GM21717 (cell line): ENCODE data around the gene SRGAP1.

Source experiments
- ATAC-seq: cut with Tn5 transposase; IDR thresholded peaks from one replicate; pipeline ENCODE4 v1.9.1; 2021; ENCODE audit warnings: mild to moderate bottlenecking, moderate library complexity; ENCODE audit not compliant: unreplicated experiment

Gene SRGAP1

DNA sequence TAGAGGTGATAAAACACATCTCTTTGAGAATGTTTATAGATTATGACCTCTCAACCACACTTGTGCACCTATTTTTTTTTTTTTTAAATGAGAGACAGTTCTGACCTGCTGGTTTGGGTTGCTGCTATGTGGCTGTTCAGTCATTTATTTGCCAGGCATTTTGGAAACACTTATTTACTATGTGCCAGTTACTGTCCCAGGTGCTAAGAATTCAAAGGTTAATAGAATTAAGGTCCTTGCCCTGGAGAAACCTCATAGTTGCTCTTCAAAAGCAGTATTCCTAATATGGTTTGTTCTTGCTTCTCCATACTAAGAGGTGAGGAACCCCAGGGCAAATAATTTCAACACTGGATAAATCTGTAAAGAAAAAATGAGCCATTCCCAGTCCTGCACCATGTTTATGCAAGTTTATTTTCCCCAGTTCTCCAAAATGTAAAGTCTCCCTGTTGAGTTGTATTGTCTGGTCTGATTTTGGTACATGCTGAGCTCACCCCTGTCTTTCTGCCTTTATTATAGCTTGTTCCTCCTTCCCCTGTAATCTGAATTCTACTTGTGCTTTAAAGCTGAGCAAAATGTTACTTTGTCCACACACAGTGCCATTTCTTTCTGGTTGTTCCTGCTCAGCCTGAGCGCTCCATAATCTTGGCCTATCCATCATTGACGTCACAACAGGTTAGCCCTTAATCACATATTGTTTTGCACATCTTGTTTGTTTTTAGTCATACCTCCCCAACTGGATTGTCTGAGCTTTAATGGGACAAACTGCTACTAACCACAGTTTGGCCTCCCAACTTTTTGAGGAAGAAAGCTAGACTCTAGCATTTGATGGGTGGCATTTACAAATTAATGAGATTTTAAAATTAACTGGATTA, 56.7 kb downstream of the SRGAP1 start:
- no peak for ATAC-seq

GRCh38 chr12:63904653-63905052, 60.2 kb downstream of the SRGAP1 start:
- ATAC-seq: no peak

- ATAC-seq: no peak
These were observed 61.0 kb downstream of the SRGAP1 start for GRCh38 chr12:63905544-63905943.

DNA sequence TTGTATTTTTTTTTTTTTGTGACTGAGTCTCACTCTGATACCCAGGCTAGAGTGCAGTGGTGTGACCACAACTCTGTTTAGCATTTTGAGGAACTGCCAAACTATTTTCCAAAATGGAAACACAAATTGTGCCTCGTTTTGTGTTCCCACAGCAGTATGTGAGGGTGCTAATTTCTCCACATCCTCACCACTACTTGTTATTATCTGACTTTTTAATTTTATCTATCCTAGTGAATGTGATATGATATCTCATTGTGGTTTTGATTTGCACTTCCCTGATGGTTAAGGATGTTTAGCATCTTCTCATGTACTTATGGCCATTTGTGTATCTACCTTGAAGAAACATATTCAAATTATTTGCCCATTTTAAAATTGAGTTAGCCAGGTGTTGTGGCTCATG, 62.4 kb downstream of the SRGAP1 start:
- ATAC-seq: no peak

- ATAC-seq: no peak
These were observed 63.1 kb downstream of the SRGAP1 start for GRCh38 chr12:63907561-63907960.

DNA sequence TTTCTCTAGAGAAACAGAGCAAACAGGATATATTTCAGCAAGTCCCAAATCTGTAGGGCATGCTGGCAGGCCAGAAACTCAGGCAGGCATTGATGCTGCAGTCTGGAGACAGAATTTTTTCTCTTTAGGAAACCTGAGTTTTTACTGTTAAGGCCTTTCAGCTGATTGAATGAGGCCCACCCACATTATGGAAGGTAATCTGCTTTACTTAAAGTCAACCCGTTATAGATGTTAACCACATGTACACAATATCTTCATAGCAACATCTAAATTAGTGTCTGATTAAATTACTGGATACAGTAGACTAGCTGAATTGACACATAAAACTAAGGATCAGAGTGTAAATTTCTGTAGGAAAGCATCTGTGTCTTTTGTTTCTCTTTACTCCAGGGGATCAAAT, 65.2 kb downstream of the SRGAP1 start:
- no peak for ATAC-seq

DNA sequence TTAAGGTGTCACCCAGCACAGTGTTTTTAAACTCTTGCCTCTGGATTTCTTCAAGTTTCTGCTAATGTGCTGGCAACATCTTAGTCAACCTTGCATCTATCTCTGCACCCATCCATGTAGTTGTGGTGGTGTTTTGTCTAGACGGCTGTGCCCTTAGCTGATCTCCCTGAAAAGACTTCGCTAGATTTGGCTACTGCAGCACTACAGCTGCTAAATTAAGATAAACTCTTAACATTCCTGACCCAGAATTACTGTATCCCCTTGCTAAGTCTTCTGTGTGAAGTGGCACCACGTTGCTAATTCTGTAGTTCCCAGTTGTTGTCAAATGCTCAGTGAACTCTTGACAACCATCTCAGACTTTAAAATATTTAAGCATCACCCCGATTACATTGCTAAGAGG, 66.8 kb downstream of the SRGAP1 start:
- no peak for ATAC-seq

- ATAC-seq: no peak
These were observed 68.2 kb downstream of the SRGAP1 start for GRCh38 chr12:63912651-63913050.

- ATAC-seq: no peak
These were observed 69.4 kb downstream of the SRGAP1 start for GRCh38 chr12:63913929-63914328.

GRCh38 chr12:63915105-63915800, 70.8 kb downstream of the SRGAP1 start:
- ATAC-seq: no peak

- no peak for ATAC-seq
These were observed 72.3 kb downstream of the SRGAP1 start for GRCh38 chr12:63916561-63917476.

- ATAC-seq: no peak
These were observed 73.0 kb downstream of the SRGAP1 start for GRCh38 chr12:63917477-63917862.

DNA sequence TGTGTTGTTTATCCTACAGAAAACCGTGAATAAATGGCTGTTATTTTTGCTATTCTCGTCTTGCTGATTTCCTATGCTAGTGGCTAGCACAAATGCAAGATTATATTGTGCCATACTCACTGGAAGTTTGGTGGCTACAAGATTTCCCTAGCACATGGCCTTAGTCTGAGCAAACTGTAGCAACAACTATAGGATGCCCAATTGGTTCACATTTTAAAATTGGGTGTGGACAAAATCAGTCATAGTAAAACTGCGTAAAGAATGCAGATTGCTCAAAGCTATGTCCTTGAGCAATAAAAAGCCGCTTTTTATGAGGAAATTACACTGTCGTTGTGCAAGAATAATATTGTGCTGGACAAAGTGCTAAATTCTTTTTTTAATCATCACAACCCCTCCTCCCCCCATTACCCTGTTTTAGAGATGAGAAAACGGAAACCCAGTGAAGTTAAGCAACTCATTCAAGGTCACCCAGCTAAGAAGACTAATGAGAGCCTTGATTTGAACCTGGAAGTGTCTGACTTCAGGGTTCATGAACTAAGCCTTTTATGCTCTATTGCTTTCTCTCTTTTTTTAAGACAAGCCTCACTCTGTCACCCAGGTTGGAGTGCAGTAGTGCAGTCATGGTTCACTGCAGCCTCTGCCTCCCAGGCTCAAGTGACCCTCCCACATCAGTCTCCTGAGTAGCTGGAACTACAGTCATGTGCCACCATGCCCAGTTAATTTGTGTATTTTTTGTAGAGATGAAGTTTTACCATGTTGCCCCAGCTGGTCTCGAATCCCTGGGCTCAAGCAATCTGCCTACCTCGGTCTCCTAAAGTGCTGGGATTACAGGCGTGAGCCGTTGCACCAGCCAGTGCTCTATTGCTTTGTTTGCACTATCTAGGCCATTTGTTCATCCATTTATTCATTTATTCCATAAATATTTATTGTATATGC, 73.6 kb downstream of the SRGAP1 start:
- no peak for ATAC-seq

GRCh38 chr12:63918800-63919300, 74.3 kb downstream of the SRGAP1 start:
- no peak for ATAC-seq

GRCh38 chr12:63919756-63920155, 75.3 kb downstream of the SRGAP1 start:
- ATAC-seq: no peak

DNA sequence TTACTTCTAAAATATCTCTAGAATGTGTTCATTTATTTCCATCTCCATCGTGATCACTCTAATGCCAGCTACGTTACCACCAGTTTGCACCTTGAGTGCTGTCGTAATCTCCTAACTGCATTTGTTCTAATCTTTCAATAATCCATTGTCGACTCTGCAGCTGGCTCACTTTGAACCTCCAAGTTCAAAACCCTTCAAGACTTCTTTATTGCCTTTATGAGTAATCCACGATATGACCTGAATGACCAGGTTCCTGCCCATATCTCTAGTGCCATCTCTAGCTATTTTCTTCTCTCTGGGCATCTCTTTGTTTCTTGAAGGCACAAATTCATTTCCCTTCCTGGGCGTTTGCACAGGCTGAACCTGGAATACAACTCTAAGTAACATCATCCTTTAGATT, 76.7 kb downstream of the SRGAP1 start:
- no peak for ATAC-seq

GRCh38 chr12:63922474-63922873, 78.0 kb downstream of the SRGAP1 start:
- ATAC-seq: no peak

DNA sequence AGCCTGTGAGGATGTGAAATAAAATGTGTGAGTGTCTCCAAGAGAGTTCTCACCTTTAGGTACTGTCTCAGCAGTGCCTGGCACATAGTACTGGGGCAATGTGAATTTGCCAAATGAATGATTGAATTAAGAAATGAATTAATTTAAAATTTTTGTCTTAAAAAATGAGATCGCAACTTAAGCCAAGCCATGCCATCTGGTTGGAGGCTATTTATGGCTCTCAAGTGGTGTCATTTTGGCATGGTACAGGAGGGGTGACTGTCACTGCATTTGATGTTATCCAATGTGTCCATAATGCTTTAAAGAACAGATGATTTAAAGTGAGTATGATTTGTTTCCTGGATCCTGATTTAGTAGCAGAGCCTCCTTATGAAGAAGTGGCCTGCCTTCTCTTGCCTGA, 80.3 kb downstream of the SRGAP1 start:
- no peak for ATAC-seq

- no peak for ATAC-seq
These were observed 83.0 kb downstream of the SRGAP1 start for GRCh38 chr12:63927511-63927910.

GRCh38 chr12:63928305-63928704, 83.8 kb downstream of the SRGAP1 start:
- no peak for ATAC-seq
